ENCODE data around the gene LYPD6B. TPM values are rescaled to one million over a fixed set of nuclear protein-coding genes. Genes with fewer than 3 reads are reported as not detected.
"Not testable (repeated sequence)": the region's sequence is repeated elsewhere in the genome, so short reads cannot be mapped to it uniquely, and the experiment has no call there.

The LYPD6B gene
- total RNA-seq, 2 experiments from 2014 or later = not detected

- H3K9me3 Mint-ChIP-seq (ENCODE audit: insufficient read depth) = no peaks in the 10 kb centered on the region
- ChIA-PET CTCF (no interaction called here), POLR2A (no interaction called here)
- no peaks in the 10 kb centered on the region for H3K4me1 Mint-ChIP-seq (ENCODE audit: low read depth)
- H3K27me3 Mint-ChIP-seq (ENCODE audit: low read depth) = no peaks in the 10 kb centered on the region
- ATAC-seq (no peak), DNase-seq (no peak)
- no peak overlapping the region for H3K4me3 Mint-ChIP-seq
- no peaks in the 10 kb centered on the region for H3K36me3 Mint-ChIP-seq (ENCODE audit: low read depth)
- no peak overlapping the region for H3K27ac Mint-ChIP-seq
Measured at GRCh38 chr2:149218497-149218896, 180.0 kb downstream of the LYPD6B start.

- Mint-ChIP-seq H3K27me3 (ENCODE audit: low read depth) (no peaks in the 10 kb centered on the region), H3K9me3 (ENCODE audit: insufficient read depth) (no peaks in the 10 kb centered on the region), H3K27ac (no peak overlapping the region), H3K4me3 (no peak overlapping the region), H3K36me3 (ENCODE audit: low read depth) (no peaks in the 10 kb centered on the region), H3K4me1 (ENCODE audit: low read depth) (no peaks in the 10 kb centered on the region)
- ChIA-PET CTCF (no interaction called here), POLR2A (no interaction called here)
- ATAC-seq (no peak), DNase-seq (no peak)
Measured at GRCh38 chr2:149219856-149220255, 181.4 kb downstream of the LYPD6B start.

- Mint-ChIP-seq H3K27me3 (ENCODE audit: low read depth) (no peaks in the 10 kb centered on the region), H3K4me1 (ENCODE audit: low read depth) (no peaks in the 10 kb centered on the region), H3K9me3 (ENCODE audit: insufficient read depth) (no peaks in the 10 kb centered on the region), H3K36me3 (ENCODE audit: low read depth) (no peaks in the 10 kb centered on the region), H3K27ac (no peak overlapping the region), H3K4me3 (no peak overlapping the region)
- ChIA-PET CTCF (no interaction called here), POLR2A (no interaction called here)
- no peak for DNase-seq
- ATAC-seq = no peak
Measured at GRCh38 chr2:149221002-149221401, 182.5 kb downstream of the LYPD6B start.

GRCh38 chr2:149221898-149222297, 183.4 kb downstream of the LYPD6B start:
- Mint-ChIP-seq H3K9me3 (ENCODE audit: insufficient read depth) (no peaks in the 10 kb centered on the region), H3K36me3 (ENCODE audit: low read depth) (no peaks in the 10 kb centered on the region), H3K4me1 (ENCODE audit: low read depth) (no peaks in the 10 kb centered on the region), H3K27ac (no peak overlapping the region), H3K27me3 (ENCODE audit: low read depth) (peaks cover 2% of the 10 kb centered on the region), H3K4me3 (no peak overlapping the region)
- ATAC-seq (no peak), DNase-seq (no peak)
- ChIA-PET POLR2A (no interaction called here), CTCF (no interaction called here)

- Mint-ChIP-seq H3K27me3 (ENCODE audit: low read depth) (peaks cover 4% of the 10 kb centered on the region), H3K9me3 (ENCODE audit: insufficient read depth) (no peaks in the 10 kb centered on the region), H3K4me3 (no peak overlapping the region), H3K27ac (no peak overlapping the region), H3K36me3 (ENCODE audit: low read depth) (no peaks in the 10 kb centered on the region), H3K4me1 (ENCODE audit: low read depth) (no peaks in the 10 kb centered on the region)
- POLR2A ChIA-PET = no interaction called here
- DNase-seq (no peak), ATAC-seq (no peak)
- CTCF ChIA-PET = no interaction called here
Measured at GRCh38 chr2:149223472-149224095, 185.1 kb downstream of the LYPD6B start.

GRCh38 chr2:149224543-149224942, 186.0 kb downstream of the LYPD6B start:
- H3K4me1 Mint-ChIP-seq (ENCODE audit: low read depth) = no peaks in the 10 kb centered on the region
- no peak overlapping the region for H3K27ac Mint-ChIP-seq
- ChIA-PET CTCF (interaction anchor here (0.8 kb wide), 1 partner anchor 22 kb away, joined by 3 read pairs; no protein-coding TSS in a partner anchor), POLR2A (no interaction called here)
- peaks cover 4% of the 10 kb centered on the region for H3K27me3 Mint-ChIP-seq (ENCODE audit: low read depth)
- DNase-seq (no peak), ATAC-seq (no peak)
- H3K36me3 Mint-ChIP-seq (ENCODE audit: low read depth) = no peaks in the 10 kb centered on the region
- no peak overlapping the region for H3K4me3 Mint-ChIP-seq
- H3K9me3 Mint-ChIP-seq (ENCODE audit: insufficient read depth) = no peaks in the 10 kb centered on the region

GRCh38 chr2:149225446-149225845, 186.9 kb downstream of the LYPD6B start:
- Mint-ChIP-seq H3K27me3 (ENCODE audit: low read depth) (peaks cover 4% of the 10 kb centered on the region), H3K27ac (no peak overlapping the region), H3K4me1 (ENCODE audit: low read depth) (no peaks in the 10 kb centered on the region), H3K9me3 (ENCODE audit: insufficient read depth) (no peaks in the 10 kb centered on the region), H3K36me3 (ENCODE audit: low read depth) (no peaks in the 10 kb centered on the region), H3K4me3 (no peak overlapping the region)
- POLR2A ChIA-PET = no interaction called here
- DNase-seq = no peak
- CTCF ChIA-PET = interaction anchor here (0.8 kb wide), 1 partner anchor 21 kb away, joined by 3 read pairs; no protein-coding TSS in a partner anchor
- ATAC-seq = no peak

GRCh38 chr2:149226790-149227189, 188.3 kb downstream of the LYPD6B start:
- Mint-ChIP-seq H3K4me1 (ENCODE audit: low read depth) (no peaks in the 10 kb centered on the region), H3K4me3 (no peak overlapping the region), H3K27me3 (ENCODE audit: low read depth) (peaks cover 4% of the 10 kb centered on the region), H3K36me3 (ENCODE audit: low read depth) (no peaks in the 10 kb centered on the region), H3K9me3 (ENCODE audit: insufficient read depth) (no peaks in the 10 kb centered on the region), H3K27ac (no peak overlapping the region)
- ChIA-PET CTCF (no interaction called here), POLR2A (no interaction called here)
- DNase-seq (no peak), ATAC-seq (no peak)

GRCh38 chr2:149235816-149236375, 197.4 kb downstream of the LYPD6B start:
- Mint-ChIP-seq H3K27ac (no peak overlapping the region), H3K27me3 (ENCODE audit: low read depth) (peaks cover 10% of the 10 kb centered on the region), H3K9me3 (ENCODE audit: insufficient read depth) (no peaks in the 10 kb centered on the region), H3K4me3 (no peak overlapping the region), H3K36me3 (ENCODE audit: low read depth) (no peaks in the 10 kb centered on the region), H3K4me1 (ENCODE audit: low read depth) (no peaks in the 10 kb centered on the region)
- ChIA-PET POLR2A (no interaction called here), CTCF (no interaction called here)
- ATAC-seq (no peak), DNase-seq (no peak)

- DNase-seq (no peak), ATAC-seq (no peak)
- H3K36me3 Mint-ChIP-seq (ENCODE audit: low read depth) = no peaks in the 10 kb centered on the region
- ChIA-PET CTCF (no interaction called here), POLR2A (no interaction called here)
- peaks cover 10% of the 10 kb centered on the region for H3K27me3 Mint-ChIP-seq (ENCODE audit: low read depth)
- no peaks in the 10 kb centered on the region for H3K9me3 Mint-ChIP-seq (ENCODE audit: insufficient read depth)
- no peak overlapping the region for H3K27ac Mint-ChIP-seq
- no peak overlapping the region for H3K4me3 Mint-ChIP-seq
- H3K4me1 Mint-ChIP-seq (ENCODE audit: low read depth) = no peaks in the 10 kb centered on the region
Measured at GRCh38 chr2:149236410-149236809, 197.9 kb downstream of the LYPD6B start.

GRCh38 chr2:149246186-149246585, 207.7 kb downstream of the LYPD6B start:
- no peaks in the 10 kb centered on the region for H3K36me3 Mint-ChIP-seq (ENCODE audit: low read depth)
- no peaks in the 10 kb centered on the region for H3K4me1 Mint-ChIP-seq (ENCODE audit: low read depth)
- ChIA-PET POLR2A (no interaction called here), CTCF (interaction anchor here (1.4 to 1.6 kb wide), 2 partner anchors 21 to 229 kb away, joined by 3 to 4 read pairs; no protein-coding TSS in a partner anchor)
- DNase-seq = no peak
- H3K4me3 Mint-ChIP-seq = no peak overlapping the region
- no peaks in the 10 kb centered on the region for H3K9me3 Mint-ChIP-seq (ENCODE audit: insufficient read depth)
- ATAC-seq = no peak
- no peak overlapping the region for H3K27ac Mint-ChIP-seq
- peaks cover 3% of the 10 kb centered on the region for H3K27me3 Mint-ChIP-seq (ENCODE audit: low read depth)

GRCh38 chr2:149251436-149251835, 212.9 kb downstream of the LYPD6B start:
- DNase-seq; H3K27me3 Mint-ChIP-seq (ENCODE audit: low read depth); CTCF ChIA-PET; H3K4me1 Mint-ChIP-seq (ENCODE audit: low read depth); H3K27ac Mint-ChIP-seq; H3K36me3 Mint-ChIP-seq (ENCODE audit: low read depth); H3K9me3 Mint-ChIP-seq (ENCODE audit: insufficient read depth); ATAC-seq; H3K4me3 Mint-ChIP-seq; POLR2A ChIA-PET: not testable (repeated sequence)

GRCh38 chr2:149256877-149257276, 218.4 kb downstream of the LYPD6B start:
- POLR2A ChIA-PET; DNase-seq; CTCF ChIA-PET; H3K27me3 Mint-ChIP-seq (ENCODE audit: low read depth); H3K4me1 Mint-ChIP-seq (ENCODE audit: low read depth); H3K4me3 Mint-ChIP-seq; H3K36me3 Mint-ChIP-seq (ENCODE audit: low read depth); ATAC-seq; H3K27ac Mint-ChIP-seq; H3K9me3 Mint-ChIP-seq (ENCODE audit: insufficient read depth): not testable (repeated sequence)
